Measurements from ENCODE around the gene NTSR1.

The NTSR1 gene

GRCh38 chr20:62804021-62804626 is 95.5 kb downstream of the NTSR1 start:
- no peak; the same call in 1 of the 2 replicates for TF ChIP-seq CTCF (IDR thresholded peaks at IDR 0.05; ENCODE audit: low read depth, low read length)

GRCh38 chr20:62804627-62805154 is 96.1 kb downstream of the NTSR1 start, which contains the start of gene OGFR:
OGFR (plus strand) TSS chr20:62804835; CDS start chr20:62804860, 25 bp downstream.
- TF ChIP-seq CTCF (IDR thresholded peaks at IDR 0.05; ENCODE audit: low read depth, low read length): no peak
- DNase-seq (ENCODE audit: extremely low read depth, low read depth): no peak

More at GRCh38 chr20:62804021-62804626, 95.5 kb downstream of the NTSR1 start:
- DNase-seq (ENCODE audit: extremely low read depth, low read depth): no peak

- no peak for DNase-seq (ENCODE audit: extremely low read depth, low read depth)
- TF ChIP-seq CTCF (IDR thresholded peaks at IDR 0.05; ENCODE audit: low read depth, low read length): no peak
Measured at GRCh38 chr20:62805155-62805710, 96.6 kb downstream of the NTSR1 start.

- TF ChIP-seq CTCF (IDR thresholded peaks at IDR 0.05; ENCODE audit: low read depth, low read length): no peak
- no peak for DNase-seq (ENCODE audit: extremely low read depth, low read depth)
Measured at GRCh38 chr20:62805711-62806382, 97.2 kb downstream of the NTSR1 start.

GRCh38 chr20:62806383-62807050 is 97.9 kb downstream of the NTSR1 start:
- no peak for TF ChIP-seq CTCF (IDR thresholded peaks at IDR 0.05; ENCODE audit: low read depth, low read length)
- DNase-seq (ENCODE audit: extremely low read depth, low read depth): no peak

- TF ChIP-seq CTCF (IDR thresholded peaks at IDR 0.05; ENCODE audit: low read depth, low read length): no peak
Measured at GRCh38 chr20:62807444-62808210, 99.0 kb downstream of the NTSR1 start.

More at GRCh38 chr20:62807444-62808210, 99.0 kb downstream of the NTSR1 start:
- no peak for DNase-seq (ENCODE audit: extremely low read depth, low read depth)

All from AG09319 (cell line).